ENCODE measurements around the gene CETN1.

Gene CETN1

GRCh38 chr18:580154-580553, at the start of gene CETN1:
CETN1 (plus strand) TSS chr18:580380; CDS start chr18:580409, 29 bp downstream.
- DNase-seq = no peak

GRCh38 chr18:532018-532417, 48.2 kb upstream of the CETN1 start:
- no peak for DNase-seq

- DNase-seq = no peak
Observed at GRCh38 chr18:532632-533031, 47.5 kb upstream of the CETN1 start.

DNA sequence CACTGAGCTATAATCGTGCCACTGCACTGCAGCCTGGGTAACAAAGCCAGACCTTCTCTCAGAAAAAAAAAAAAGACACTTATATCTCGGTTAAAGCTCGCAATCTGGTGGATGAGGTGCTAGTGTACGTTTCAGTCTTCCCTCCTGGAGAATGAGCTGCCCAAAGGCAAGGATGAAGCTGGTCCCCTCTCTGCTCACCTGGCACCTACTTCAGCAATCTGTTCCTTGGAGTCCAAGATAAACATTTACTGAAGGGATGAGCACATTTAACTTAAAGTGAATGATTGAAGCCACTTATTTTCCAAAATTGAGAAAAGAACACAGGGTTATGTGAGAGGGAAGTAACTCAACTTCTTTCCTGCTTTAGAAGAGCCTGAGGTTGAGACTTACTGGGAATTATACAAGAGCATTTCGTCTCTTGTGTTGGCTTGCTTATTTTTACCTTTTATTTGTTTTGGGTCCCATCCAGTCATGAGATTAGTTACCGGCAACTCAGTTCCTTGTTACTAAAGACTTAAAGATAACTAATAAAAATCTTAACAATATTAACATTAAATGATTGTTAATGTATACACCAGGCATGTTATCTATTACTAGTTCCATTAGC, 46.1 kb upstream of the CETN1 start:
- no peak for DNase-seq

- no peak for DNase-seq
Observed at GRCh38 chr18:543447-544078, 36.6 kb upstream of the CETN1 start.

GRCh38 chr18:549967-550366, 30.2 kb upstream of the CETN1 start:
- no peak for DNase-seq

DNA sequence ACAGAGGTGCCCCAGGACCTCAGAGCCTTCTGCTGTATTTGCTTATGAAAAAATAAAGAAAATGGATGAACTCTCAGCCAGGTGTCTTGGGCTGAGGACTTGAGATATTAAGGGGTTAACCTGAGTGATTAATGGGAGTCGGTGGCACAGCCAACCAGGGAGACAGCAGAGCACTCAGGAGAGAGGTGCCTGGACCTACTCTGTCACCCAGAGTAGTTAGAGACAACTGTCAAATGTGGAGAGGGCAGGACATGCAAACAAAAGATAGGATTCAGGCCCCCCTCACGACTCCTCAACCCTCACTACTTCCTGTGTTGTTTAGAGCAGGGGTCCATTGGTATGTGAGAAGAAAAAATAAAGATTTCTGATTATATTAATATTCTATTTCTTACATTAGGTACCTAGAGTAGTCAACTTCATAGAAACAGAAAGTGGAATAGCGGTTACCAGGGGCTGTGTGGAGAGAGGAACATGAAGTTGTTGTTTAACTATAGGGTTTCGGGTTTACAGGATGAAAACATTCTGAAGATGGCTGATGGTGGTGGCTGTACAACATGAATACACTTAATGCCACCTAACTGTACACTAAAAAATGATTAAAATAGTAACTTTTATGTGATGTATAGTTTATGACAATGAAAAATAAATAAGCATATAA, 28.6 kb upstream of the CETN1 start:
- no peak for DNase-seq

DNA sequence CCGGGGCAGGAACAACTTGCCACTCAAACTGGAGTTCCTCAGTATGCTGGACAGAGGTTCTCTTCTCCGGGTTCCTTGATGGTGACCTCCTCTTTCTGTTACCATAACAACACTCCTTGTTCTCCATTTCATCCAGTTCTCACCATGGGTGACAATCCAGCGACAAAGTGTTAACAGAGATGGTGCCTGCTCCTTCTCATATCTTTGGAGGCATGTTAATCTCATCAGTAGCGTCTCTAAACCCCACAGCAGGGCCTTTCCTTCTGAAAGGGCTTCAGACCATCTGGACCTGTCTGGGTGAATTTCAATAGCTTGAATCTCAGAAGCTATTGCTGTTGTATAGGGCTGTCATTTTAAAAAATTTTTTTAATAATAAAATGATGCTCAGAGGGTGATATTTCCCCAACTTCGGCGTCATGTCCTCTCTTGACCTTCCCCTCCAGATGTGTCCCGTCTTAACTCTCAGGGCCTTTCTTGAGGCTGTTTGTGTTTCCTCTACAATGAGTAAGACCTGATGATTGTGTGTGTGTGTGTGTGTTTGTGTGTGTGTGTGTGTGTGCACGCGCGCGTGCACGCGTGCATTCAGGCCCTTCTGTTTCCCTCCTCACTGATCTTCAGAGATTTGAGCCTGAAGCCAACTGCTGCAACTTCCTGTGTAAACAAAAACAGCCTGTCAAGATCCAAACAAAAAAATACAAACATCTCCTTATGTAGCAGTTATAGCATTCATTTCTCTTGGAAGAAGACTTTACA, 24.3 kb upstream of the CETN1 start:
- DNase-seq = no peak

DNA sequence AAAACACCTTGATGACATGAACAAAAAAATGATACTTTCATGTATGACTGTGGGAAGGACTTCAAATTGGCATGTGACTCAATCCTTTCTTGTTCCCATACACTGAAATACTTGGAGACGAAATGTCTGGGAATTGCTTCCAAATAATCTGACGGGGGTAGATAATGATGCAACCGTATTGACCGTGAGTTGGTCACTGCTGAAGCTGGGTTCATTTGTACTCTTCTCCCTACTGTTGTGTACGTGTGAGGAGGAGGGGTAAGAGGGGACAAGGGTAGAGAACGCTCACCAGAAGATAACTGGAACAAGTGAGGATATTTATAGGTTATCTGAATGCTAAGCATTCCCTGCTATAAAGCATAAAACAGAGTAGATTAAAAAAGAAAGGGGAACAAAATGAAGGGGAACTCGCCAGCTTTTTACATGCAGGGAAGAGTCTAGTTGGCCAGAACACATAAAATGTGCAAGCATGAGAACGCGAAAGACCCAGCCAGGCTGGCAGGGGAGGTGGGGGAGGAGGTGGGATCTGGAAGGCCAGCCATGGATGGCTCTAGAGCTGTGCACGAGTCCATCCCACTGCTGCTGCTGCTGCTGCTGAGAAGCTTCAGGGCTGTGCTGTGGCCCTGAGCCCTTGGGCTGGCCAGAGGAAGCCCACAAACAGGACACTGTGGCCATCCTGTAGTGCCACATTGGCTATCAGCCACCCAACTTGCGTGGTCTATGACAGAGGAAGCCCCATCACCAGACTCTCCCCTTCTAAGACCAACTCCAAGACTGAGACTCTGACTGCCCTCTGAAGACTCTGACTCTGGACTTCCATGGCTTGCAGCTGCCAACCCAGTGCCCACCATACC, 15.2 kb upstream of the CETN1 start:
- no peak for DNase-seq

GRCh38 chr18:565562-566061, 14.6 kb upstream of the CETN1 start:
- no peak for DNase-seq

DNA sequence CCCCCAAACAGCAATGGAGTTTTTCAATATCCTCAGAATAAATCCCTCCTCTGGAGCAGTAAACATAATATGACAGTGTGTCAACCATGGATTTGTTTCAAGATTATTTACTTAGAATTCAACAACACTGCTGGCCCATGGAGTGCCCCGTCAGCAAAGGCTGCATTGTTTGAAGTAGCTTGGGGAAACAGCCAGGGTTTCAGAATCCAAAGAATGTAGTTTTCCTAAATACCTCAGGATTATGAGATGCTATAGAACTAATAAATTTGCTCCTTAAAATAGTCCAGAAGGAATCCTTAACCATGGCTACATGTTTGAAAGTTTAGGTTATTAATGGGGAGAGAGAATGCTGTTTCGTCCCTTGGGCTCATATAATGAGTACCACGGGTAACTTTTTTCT, 13.1 kb upstream of the CETN1 start:
- no peak for DNase-seq

DNA sequence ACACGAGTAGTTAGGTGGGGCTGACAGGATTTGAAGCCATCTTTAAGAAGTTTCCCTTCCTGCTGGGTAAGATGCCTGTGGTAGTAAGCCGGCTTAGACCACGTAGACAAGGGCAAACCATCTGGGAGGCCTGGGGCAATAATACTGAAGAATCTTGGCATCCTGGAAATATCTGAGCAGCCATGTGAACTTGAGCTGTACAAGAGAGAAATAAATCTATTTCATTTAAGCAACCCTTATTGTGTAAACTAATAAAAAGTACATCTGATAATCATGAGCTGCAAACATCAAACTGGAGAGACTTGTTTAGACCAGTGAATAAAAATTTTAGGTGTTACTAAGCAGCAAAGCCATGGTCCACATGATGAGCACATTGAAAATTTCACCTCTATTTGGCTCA, 11.4 kb upstream of the CETN1 start:
- DNase-seq = no peak

GRCh38 chr18:570256-570655, 9.9 kb upstream of the CETN1 start:
- DNase-seq = no peak

DNA sequence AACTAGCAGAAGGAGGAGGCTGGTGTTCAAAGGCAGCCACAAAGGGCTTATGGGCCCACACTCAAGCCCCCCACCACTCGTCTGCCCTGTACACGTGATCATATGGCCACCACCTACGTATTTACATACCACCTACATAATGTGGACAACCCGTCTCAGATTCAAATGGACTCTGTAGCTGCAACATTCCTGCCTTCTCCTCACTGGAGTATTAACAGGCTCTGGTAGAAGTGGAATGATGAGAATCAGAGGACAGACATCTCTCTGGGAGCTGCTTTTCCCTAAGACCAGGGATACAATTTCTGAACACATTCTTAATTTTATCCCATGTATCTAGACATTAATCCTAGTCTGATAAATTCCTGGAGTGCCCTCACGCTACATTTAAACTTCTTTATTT, 9.5 kb upstream of the CETN1 start:
- no peak for DNase-seq

DNA sequence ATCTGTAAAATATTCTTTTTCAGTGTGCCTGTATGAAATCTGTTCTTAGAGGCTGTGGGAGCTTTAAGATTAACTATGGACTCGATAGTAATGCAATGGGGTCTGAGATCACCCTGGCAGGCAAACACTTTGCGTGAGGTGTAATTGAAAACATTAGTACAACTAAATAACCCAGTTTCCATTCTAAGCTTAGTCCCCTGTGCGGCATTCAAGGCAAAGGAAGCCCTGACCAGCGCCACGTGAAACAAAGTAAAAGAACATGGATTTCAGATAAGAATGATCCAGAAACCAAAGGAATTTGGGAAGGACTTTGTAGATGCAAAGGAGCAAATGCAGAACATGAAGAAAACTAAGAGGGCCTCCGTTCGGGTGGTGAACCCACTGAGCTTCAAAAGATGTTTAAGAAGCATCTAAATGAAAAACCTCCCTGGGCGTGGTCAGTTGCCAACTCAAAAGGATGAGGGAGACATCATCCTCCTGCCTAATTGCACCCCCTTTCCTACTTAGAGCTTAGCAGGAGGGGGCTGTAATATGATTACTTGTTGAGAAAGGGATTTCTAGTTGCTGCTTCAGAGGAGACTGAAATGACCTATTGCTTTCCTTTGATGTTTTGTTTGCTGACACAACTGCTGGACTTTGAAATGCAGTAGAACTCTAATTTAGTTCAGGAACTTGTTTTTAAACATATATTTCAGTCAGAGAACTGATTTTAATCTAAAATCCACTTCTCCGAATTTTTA, 7.9 kb upstream of the CETN1 start:
- DNase-seq = no peak

- no peak for DNase-seq
Observed at GRCh38 chr18:572831-573289, 7.3 kb upstream of the CETN1 start.

DNA sequence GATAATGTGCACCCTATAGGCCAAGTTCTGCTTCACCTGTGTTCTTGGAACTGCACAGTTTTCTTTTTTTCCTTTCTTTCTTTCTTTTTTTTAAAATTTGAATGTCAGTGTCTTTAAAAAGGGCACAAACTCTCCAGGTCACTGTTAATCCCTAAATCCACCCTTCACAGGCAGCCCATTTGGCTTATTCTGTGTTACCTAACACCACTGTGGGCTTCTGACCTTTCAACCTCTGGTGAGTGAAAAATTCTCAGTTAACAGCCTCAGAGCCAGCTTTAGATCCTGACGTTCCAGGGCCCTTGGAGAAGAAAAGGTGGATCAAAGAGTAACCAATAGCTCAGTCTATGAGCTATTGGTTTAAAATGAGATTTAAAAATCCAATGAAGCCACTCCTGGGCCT, 6.8 kb upstream of the CETN1 start:
- no peak for DNase-seq

DNA sequence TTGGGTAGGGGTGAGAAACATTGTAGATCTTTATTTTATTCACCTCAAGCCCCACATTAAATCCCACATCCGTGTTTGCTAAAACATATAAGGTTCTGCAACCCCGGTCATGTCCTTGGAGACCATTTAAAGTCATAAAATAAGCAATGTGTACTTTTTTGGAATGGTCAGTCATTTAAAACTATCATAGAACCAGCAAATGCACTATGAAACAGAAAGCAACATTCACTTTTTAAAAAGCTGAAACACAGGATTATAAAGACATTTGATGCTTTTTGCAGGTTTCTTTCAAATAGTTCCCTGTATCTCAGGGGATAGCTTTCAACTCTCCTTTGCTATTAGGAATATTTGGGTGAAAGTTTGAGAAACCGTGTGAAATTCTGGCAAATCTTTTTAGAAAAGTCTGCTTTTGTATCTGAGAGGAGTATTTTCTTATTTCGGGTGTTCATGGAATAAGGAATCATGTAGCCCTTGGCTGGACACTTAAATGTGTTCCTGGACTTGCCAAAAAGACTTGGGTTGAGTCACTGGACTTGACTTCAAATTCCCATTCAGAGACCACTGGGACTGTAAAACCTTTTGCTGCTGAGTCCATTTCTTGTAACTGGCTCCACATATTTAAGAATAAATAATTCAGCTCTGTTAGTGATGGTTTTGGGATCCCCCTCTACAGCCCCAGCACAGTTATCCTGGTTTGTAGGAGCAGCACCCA, 5.9 kb upstream of the CETN1 start:
- DNase-seq = no peak

- no peak for DNase-seq
Observed at GRCh38 chr18:574865-575645, 5.1 kb upstream of the CETN1 start.

- no peak for DNase-seq
Observed at GRCh38 chr18:576924-577323, 3.3 kb upstream of the CETN1 start.
